ENCODE data around the gene PPIP5K2.
A peak's percentile ranks its signal among the peaks of the same experiment; 100 is the strongest.
"Not testable (repeated sequence)": the region's sequence is repeated elsewhere in the genome, so short reads cannot be mapped to it uniquely, and the experiment has no call there.

The PPIP5K2 gene

DNA sequence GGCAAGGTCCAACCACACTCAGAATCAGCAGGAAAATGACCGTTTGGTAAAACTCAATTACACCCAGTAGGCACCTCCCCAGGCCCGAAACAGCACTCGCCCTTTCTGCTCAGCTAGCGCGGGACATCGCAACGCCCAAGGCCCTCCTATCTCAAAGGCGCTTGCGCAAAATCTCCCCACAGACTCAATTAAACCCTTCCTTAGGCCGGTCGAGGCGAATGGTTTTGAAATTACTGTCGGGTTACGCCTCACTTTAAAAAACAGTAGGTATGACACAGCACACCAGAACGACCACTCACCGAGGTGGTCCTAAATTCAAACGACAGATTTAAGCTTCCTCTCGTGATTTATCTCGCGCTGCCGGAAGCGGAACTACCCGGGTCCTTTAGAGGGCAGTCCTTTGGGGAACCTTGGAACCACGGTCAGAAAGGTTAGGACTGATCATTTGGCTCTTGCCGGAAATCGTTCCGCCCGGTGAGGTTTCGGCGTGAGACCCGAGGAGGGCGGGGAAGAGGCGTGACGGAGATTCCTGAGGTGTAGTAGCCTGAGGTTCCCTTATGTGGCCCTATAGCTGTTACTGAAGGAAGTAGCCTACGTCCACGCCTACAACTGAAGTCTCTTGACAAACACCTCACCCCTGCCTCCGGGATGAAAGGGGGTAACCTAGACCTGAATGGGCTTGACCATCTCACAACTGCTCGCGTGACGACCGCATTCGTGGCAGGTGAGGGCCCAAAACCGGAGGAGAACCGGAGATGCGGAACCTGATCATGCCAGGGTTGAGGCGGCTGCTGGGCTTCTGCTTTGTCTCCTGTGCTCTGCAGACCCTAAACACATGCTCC is at the start of gene PPIP5K2, which contains the start of gene GIN1:
Gene PPIP5K2, plus strand, starts transcription at position 537 of the 842 bp plus-strand sequence. CDS start 9,289 bp downstream, outside the sequence.
Gene GIN1, minus strand, starts transcription at position 374 of the 842 bp plus-strand sequence. CDS start 11,431 bp downstream, outside the sequence.
- in situ Hi-C loops (cut with HindIII; ENCODE audit: low pct_ligation_motif_present, low sequenced_read_pairs), result no loop called here
- Histone ChIP-seq H3K27ac (peak within 1 kb of the TSS; percentile 96), H3K4me3 (ENCODE audit: low read depth, low read length) (peak within 1 kb of the TSS; percentile 92), H3K27me3 (replicated peaks) (no peaks in the 10 kb centered on the region), H3K36me3 (replicated peaks) (no peaks in the 10 kb centered on the region)
- DNase-seq, result peak; percentile 99
- TF ChIP-seq, protein P1, sequence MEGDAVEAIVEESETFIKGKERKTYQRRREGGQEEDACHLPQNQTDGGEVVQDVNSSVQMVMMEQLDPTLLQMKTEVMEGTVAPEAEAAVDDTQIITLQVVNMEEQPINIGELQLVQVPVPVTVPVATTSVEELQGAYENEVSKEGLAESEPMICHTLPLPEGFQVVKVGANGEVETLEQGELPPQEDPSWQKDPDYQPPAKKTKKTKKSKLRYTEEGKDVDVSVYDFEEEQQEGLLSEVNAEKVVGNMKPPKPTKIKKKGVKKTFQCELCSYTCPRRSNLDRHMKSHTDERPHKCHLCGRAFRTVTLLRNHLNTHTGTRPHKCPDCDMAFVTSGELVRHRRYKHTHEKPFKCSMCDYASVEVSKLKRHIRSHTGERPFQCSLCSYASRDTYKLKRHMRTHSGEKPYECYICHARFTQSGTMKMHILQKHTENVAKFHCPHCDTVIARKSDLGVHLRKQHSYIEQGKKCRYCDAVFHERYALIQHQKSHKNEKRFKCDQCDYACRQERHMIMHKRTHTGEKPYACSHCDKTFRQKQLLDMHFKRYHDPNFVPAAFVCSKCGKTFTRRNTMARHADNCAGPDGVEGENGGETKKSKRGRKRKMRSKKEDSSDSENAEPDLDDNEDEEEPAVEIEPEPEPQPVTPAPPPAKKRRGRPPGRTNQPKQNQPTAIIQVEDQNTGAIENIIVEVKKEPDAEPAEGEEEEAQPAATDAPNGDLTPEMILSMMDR (IDR thresholded peaks at IDR 0.05; ENCODE audit: low read depth, low read length, missing control alignments), result no peak

DNA sequence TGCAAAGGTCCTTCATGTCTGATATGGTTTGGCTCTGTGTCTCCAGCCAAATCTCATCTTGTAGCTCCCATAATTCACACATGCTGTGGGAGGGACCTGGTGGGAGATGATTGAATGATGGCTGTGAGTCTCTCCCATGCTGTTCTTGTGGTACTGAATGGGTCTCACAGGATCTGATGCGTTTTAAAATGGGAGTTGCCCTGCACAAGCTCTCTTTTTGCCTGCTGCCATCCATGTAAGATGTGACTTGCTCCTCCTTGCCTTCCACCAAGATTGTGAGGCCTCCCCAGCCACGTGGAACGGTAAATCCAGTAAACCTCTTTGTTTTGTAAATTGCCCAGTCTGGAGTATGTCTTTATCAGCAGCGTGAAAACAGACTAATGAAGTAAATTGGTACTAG is 46.6 kb upstream of the PPIP5K2 start:
- H3K27ac ChIP-seq; in situ Hi-C loops (cut with HindIII; ENCODE audit: low pct_ligation_motif_present, low sequenced_read_pairs); DNase-seq; H3K27me3 ChIP-seq (replicated peaks); H3K4me3 ChIP-seq (ENCODE audit: low read depth, low read length); H3K36me3 ChIP-seq (replicated peaks): not testable (repeated sequence)

DNA sequence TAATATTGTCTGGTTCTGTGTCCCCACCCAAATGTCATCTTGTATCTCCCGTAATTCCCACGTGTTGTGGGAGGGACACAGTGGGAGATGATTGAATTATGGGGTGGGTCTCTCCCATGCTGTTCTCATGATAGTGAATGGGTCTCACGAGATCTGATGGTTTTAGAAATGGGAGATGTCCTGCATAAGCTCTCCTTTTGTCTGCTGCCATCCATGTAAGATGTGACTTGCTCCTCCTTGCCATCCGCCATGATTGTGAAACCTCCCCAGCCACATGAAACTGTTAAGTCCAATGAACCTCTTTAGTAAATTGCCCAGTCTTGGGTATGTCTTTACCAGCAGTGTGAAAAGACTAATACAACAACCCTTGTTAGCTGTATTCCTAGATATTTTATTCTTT is 44.7 kb upstream of the PPIP5K2 start:
- in situ Hi-C loops (cut with HindIII; ENCODE audit: low pct_ligation_motif_present, low sequenced_read_pairs), result no loop called here
- TF ChIP-seq, protein P1 (IDR thresholded peaks at IDR 0.05; ENCODE audit: low read depth, low read length, missing control alignments), result no peak
- no peak for DNase-seq
- H3K4me3 ChIP-seq (ENCODE audit: low read depth, low read length), result no peak overlapping the region
- H3K27me3 ChIP-seq (replicated peaks), result no peaks in the 10 kb centered on the region
- no peaks in the 10 kb centered on the region for H3K36me3 ChIP-seq (replicated peaks)
- H3K27ac ChIP-seq, result no peak overlapping the region

DNA sequence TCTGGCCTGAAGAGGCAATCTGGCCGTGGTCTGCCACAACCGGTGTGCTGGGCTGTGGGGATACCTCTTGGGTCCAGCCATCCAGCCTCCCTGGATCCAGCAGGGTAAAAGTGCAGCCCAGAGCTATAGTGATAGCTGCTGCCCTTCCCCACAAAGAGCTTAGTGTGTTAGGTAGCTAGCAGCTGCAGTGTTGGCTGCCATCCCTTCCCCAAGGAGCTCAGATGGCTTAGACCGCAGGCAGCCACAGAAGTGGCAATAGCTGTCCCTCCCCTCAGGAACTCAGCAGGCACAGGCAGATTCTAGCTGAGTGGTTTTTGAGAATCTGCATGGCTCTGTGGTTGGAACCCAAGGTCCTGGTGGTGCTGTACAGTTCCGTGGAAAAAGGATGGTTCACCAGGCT is 40.3 kb upstream of the PPIP5K2 start:
- H3K27ac ChIP-seq, result no peak overlapping the region
- DNase-seq, result no peak
- TF ChIP-seq, protein P1 (IDR thresholded peaks at IDR 0.05; ENCODE audit: low read depth, low read length, missing control alignments), result no peak
- no peaks in the 10 kb centered on the region for H3K27me3 ChIP-seq (replicated peaks)
- in situ Hi-C loops (cut with HindIII; ENCODE audit: low pct_ligation_motif_present, low sequenced_read_pairs), result no loop called here
- no peaks in the 10 kb centered on the region for H3K36me3 ChIP-seq (replicated peaks)
- H3K4me3 ChIP-seq (ENCODE audit: low read depth, low read length), result no peak overlapping the region

DNA sequence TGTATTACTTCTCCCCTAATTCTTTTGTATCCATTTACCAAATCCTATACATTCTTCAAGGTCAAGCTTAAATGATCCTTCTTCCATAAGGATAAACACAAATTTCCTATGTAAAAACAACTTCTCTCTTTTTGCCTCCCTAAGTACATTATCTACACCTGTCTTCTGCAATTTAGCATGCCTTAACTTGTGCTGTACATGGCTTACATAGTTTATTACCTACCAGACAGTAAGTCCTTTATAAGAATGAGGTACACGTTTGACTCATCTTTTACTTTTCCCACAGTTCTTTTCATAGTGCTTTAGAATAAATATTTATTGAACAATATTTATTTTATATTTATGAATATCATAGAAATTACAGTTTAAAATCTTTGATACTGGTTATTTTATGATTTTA is 33.6 kb upstream of the PPIP5K2 start:
- no peak for DNase-seq
- Histone ChIP-seq H3K27me3 (replicated peaks) (no peaks in the 10 kb centered on the region), H3K36me3 (replicated peaks) (no peaks in the 10 kb centered on the region), H3K27ac (no peak overlapping the region), H3K4me3 (ENCODE audit: low read depth, low read length) (no peak overlapping the region)
- in situ Hi-C loops (cut with HindIII; ENCODE audit: low pct_ligation_motif_present, low sequenced_read_pairs), result no loop called here
- TF ChIP-seq, protein P1 (IDR thresholded peaks at IDR 0.05; ENCODE audit: low read depth, low read length, missing control alignments), result no peak

DNA sequence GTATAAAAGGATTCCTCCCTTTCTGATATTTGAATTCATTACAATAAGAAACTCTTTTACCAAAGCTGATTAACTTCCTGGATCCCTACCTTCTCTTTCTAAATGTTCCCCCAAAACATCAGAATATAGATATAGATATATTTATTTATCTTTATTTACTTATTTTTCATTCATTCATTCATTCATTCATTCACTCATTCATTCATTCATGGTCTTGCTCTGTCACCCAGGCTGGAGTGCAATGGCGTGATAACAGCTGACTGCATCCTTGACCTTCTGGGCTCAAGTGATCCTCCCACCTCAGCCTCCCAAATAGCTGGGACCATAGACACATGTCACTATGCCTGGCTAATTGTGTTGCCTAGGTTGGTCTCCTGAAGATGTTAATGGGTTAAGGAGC is 30.8 kb upstream of the PPIP5K2 start:
- Histone ChIP-seq H3K4me3 (ENCODE audit: low read depth, low read length) (no peak overlapping the region), H3K27ac (no peak overlapping the region), H3K36me3 (replicated peaks) (no peaks in the 10 kb centered on the region), H3K27me3 (replicated peaks) (no peaks in the 10 kb centered on the region)
- DNase-seq, result no peak
- TF ChIP-seq, protein P1 (IDR thresholded peaks at IDR 0.05; ENCODE audit: low read depth, low read length, missing control alignments), result no peak
- in situ Hi-C loops (cut with HindIII; ENCODE audit: low pct_ligation_motif_present, low sequenced_read_pairs), result no loop called here
